HG02870 (cell line): ENCODE measurements around the gene CLUH.
"Not testable (repeated sequence)": the region's sequence is repeated elsewhere in the genome, so short reads cannot be mapped to it uniquely, and the experiment has no call there.

ENCODE experiments used
- ATAC-seq: cut with Tn5 transposase; IDR thresholded peaks from one replicate; pipeline ENCODE4 v1.9.1; 2021; ENCODE audit warnings: mild to moderate bottlenecking, moderate library complexity; ENCODE audit not compliant: unreplicated experiment

The CLUH gene

GRCh38 chr17:2689411-2690164, 22.0 kb downstream of the CLUH start:
- ATAC-seq = no peak

- no peak for ATAC-seq
Measured at GRCh38 chr17:2688351-2689342, 22.9 kb downstream of the CLUH start.

- no peak for ATAC-seq
Measured at GRCh38 chr17:2687074-2687418, 24.5 kb downstream of the CLUH start.

GRCh38 chr17:2685696-2686095, 25.9 kb downstream of the CLUH start:
- no peak for ATAC-seq

GRCh38 chr17:2684549-2684948, 27.0 kb downstream of the CLUH start:
- no peak for ATAC-seq

GRCh38 chr17:2683912-2684311, 27.7 kb downstream of the CLUH start:
- ATAC-seq = no peak

- ATAC-seq = no peak
Measured at GRCh38 chr17:2682176-2682938, 29.2 kb downstream of the CLUH start.

- no peak for ATAC-seq
Measured at GRCh38 chr17:2681650-2682049, 29.9 kb downstream of the CLUH start.

GRCh38 chr17:2680961-2681360, 30.6 kb downstream of the CLUH start:
- ATAC-seq = no peak

- not testable (repeated sequence) for ATAC-seq
Measured at GRCh38 chr17:2679247-2679646, 32.3 kb downstream of the CLUH start.

- no peak for ATAC-seq
Measured at GRCh38 chr17:2672026-2672425, 39.5 kb downstream of the CLUH start.

GRCh38 chr17:2660410-2660809, 51.2 kb downstream of the CLUH start:
- ATAC-seq = not testable (repeated sequence)

- not testable (repeated sequence) for ATAC-seq
Measured at GRCh38 chr17:2659337-2659736, 52.2 kb downstream of the CLUH start.

GRCh38 chr17:2656283-2656682, 55.3 kb downstream of the CLUH start:
- ATAC-seq = no peak

GRCh38 chr17:2655546-2655945, 56.0 kb downstream of the CLUH start:
- no peak for ATAC-seq

GRCh38 chr17:2652911-2653310, 58.7 kb downstream of the CLUH start:
- not testable (repeated sequence) for ATAC-seq

- no peak for ATAC-seq
Measured at GRCh38 chr17:2649191-2649590, 62.4 kb downstream of the CLUH start.

GRCh38 chr17:2647957-2648356, 63.6 kb downstream of the CLUH start:
- no peak for ATAC-seq

- no peak for ATAC-seq
Measured at GRCh38 chr17:2644971-2645370, 66.6 kb downstream of the CLUH start.
